Suprapubic skin (tissue), 4 donors: ENCODE results near the gene NLN.

Experiments used
- CTCF ChIP-seq, 2 donors: fragments of 200-600 bp in 1 of 2; fragments of 450-650 bp in 1 of 2; sonication (generic) in 1 of 2; IDR thresholded peaks; one replicate each; pipeline ENCODE4 v1.5.1; 2016 to 2019; ENCODE audit warnings: antibody characterized with exemption in 2 of 2, mild to moderate bottlenecking in 1 of 2, moderate library complexity in 1 of 2
- EP300 ChIP-seq: sonication (generic); formaldehyde crosslinking; IDR thresholded peaks from one replicate; pipeline ENCODE4 v1.6.1; 2017; ENCODE audit warnings: antibody characterized with exemption
- POLR2A ChIP-seq, 2 donors: fragments of 450-650 bp; IDR thresholded peaks; one replicate each; pipeline ENCODE4 v1.6.1; 2017; ENCODE audit warnings: antibody characterized with exemption in 2 of 2, mild to moderate bottlenecking in 2 of 2, moderate library complexity in 2 of 2
- POLR2AphosphoS5 ChIP-seq, 3 donors: sonication (generic); formaldehyde crosslinking; IDR thresholded peaks; one replicate each; pipeline ENCODE4 v1.6.1; 2017; ENCODE audit warnings: antibody characterized with exemption in 3 of 3

- TF ChIP-seq EP300 (no peak), POLR2A (IDR thresholded peaks at IDR 0.05) (no peak), CTCF (IDR thresholded peaks at IDR 0.05) (no peak), POLR2AphosphoS5 (IDR thresholded peaks at IDR 0.05) (no peak)
Observed at GRCh38 chr5:65855766-65856315, 133.8 kb downstream of the NLN start.
